OCI-LY7 (cell line): ENCODE data around the gene SMYD3. TPM values are rescaled to one million over a fixed set of nuclear protein-coding genes. Genes with fewer than 3 reads are reported as not detected.

ENCODE experiments used
- BruUV-seq: library from RNA; stranded (reverse); fragments of 400-500 nt; replicated peaks from 2 replicates; lab custom pipeline; 2021; lab: Mats Ljungman, UMichigan
- CTCF ChIA-PET: fragments of 300-600 bp; sonication (Branson Sonifier 250); formaldehyde crosslinking; loops from one replicate; lab custom pipeline; 2022; ENCODE audit warnings: antibody characterized with exemption; ENCODE audit not compliant: unreplicated experiment; lab: Charles Lee
- POLR2A ChIA-PET: fragments of 300-600 bp; sonication (Branson Sonifier 250); formaldehyde crosslinking; loops from one replicate; lab custom pipeline; 2022; ENCODE audit warnings: antibody characterized with exemption; lab: Charles Lee
- DNase-seq: peaks from one replicate; pipeline ENCODE4 v3.0.0-alpha.2; 2015; ENCODE audit warnings: low spot score
- H2AFZ ChIP-seq: fragments of 200-600 bp; sonication (generic), shearing (Covaris generic); 2 replicates; pipeline ENCODE4 v1.6.1; 2014; ENCODE audit warnings: mild to moderate bottlenecking, antibody characterized with exemption, low read length, moderate library complexity
- H3K27ac ChIP-seq: fragments of 200-600 bp; sonication (generic); 2 replicates; pipeline ENCODE4 v1.5.1; 2014; ENCODE audit warnings: mixed run types, low read depth, mild to moderate bottlenecking, moderate library complexity, low read length, inconsistent platforms; ENCODE audit not compliant: poor library complexity, severe bottlenecking
- H3K36me3 ChIP-seq: fragments of 200-600 bp; sonication (generic); 2 replicates; pipeline ENCODE4 v1.6.1; 2014; ENCODE audit warnings: mild to moderate bottlenecking, antibody characterized with exemption, low read length, moderate library complexity, mixed read lengths; ENCODE audit not compliant: insufficient read depth
- H3K4me1 ChIP-seq: fragments of 200-600 bp; sonication (generic); 2 replicates; pipeline ENCODE4 v1.5.1; 2014; ENCODE audit warnings: mild to moderate bottlenecking, low read length; ENCODE audit not compliant: insufficient read depth, poor library complexity, severe bottlenecking
- H3K4me2 ChIP-seq: fragments of 200-600 bp; sonication (generic); 2 replicates; pipeline ENCODE4 v1.6.1; 2014; ENCODE audit warnings: mild to moderate bottlenecking, low read length
- H3K4me3 ChIP-seq: fragments of 200-600 bp; sonication (generic); 2 replicates; pipeline ENCODE4 v1.5.1; 2014; ENCODE audit warnings: mild to moderate bottlenecking, low read depth, low read length; ENCODE audit not compliant: poor library complexity, severe bottlenecking
- H3K79me2 ChIP-seq: fragments of 200-600 bp; sonication (generic); 2 replicates; pipeline ENCODE4 v1.6.1; 2016; ENCODE audit warnings: low read depth, mild to moderate bottlenecking, low read length, moderate library complexity, mixed read lengths; ENCODE audit not compliant: insufficient read depth
- H3K9me2 ChIP-seq: fragments of 200-600 bp; sonication (generic); 2 replicates; pipeline ENCODE4 v1.6.1; 2016; ENCODE audit warnings: mild to moderate bottlenecking, low read length, mixed read lengths; ENCODE audit not compliant: insufficient read depth
- H3K9me3 ChIP-seq: fragments of 200-600 bp; sonication (generic); 2 replicates; pipeline ENCODE4 v1.6.1; 2014; ENCODE audit warnings: mild to moderate bottlenecking, mixed run types, low read length, mixed read lengths
- H4K20me1 ChIP-seq: fragments of 200-600 bp; sonication (generic); 2 replicates; pipeline ENCODE4 v1.6.1; 2014; ENCODE audit warnings: mild to moderate bottlenecking, antibody characterized with exemption, low read length, moderate library complexity, mixed read lengths; ENCODE audit not compliant: insufficient read depth
- EZH2phosphoT487 ChIP-seq: fragments of 200-600 bp; sonication (generic); IDR thresholded peaks from 2 replicates; pipeline ENCODE4 v1.6.1; 2018; ENCODE audit warnings: low read depth, borderline replicate concordance, mild to moderate bottlenecking, mixed run types, antibody characterized with exemption, low read length, moderate library complexity, mixed read lengths
- intact Hi-C: fragments of 100-400 bp; cut with micrococcal nuclease; formaldehyde crosslinking; loops from one replicate; pipeline ENCODE4 v1.10.0; 2022; ENCODE audit not compliant: unreplicated experiment
- total RNA-seq, 2 experiments: library from RNA; depleted of rRNA in 1 of 2; stranded (reverse); fragments of >200 nt in 1 of 2; shearing (Covaris generic) in 1 of 2; gene quantifications; 2 replicates each; pipeline ENCODE4 v1.2.3, GENCODE V29; 2014 to 2022
- TF ChIP-seq, protein P1 (sequence below): fragments of 200-600 bp; sonication (generic); conservative IDR thresholded peaks from 2 replicates; pipeline ENCODE4 v1.5.1; 2014; ENCODE audit warnings: mild to moderate bottlenecking, antibody characterized with exemption, low read length, moderate library complexity, mixed read lengths

Gene SMYD3
- total RNA-seq, 2 experiments from 2014 or later = 28.9 to 34.5 TPM

DNA sequence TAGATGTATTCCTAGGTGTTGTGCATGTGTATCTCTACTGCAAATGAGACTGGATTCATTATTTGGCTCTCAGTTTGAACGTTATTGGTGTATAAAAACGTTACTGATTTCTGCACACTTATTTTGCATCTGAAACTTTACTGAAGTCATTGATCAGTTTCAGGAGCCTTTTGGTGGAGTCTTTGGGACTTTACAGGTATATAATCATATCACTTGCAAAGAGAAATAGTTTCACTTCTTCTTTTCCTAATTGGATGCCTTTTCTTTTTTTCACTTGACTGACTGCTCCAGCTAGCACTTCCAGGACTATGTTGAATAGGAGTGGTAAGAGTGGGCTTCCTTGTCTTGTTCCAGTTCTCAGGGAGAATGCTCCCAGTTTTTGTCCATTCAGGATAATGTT, 252.2 kb downstream of the SMYD3 start:
- no peak for DNase-seq
- Histone ChIP-seq H3K4me1 (no peaks in the 10 kb centered on the region), H3K27ac (no peak overlapping the region), H3K79me2 (no peaks in the 10 kb centered on the region), H3K36me3 (no peaks in the 10 kb centered on the region), H4K20me1 (no peaks in the 10 kb centered on the region), H3K9me2 (no peaks in the 10 kb centered on the region), H2AFZ (no peak overlapping the region), H3K9me3 (no peaks in the 10 kb centered on the region), H3K4me3 (no peak overlapping the region), H3K4me2 (no peak overlapping the region)
- ChIA-PET POLR2A (interaction anchor here (0.7 kb wide), 1 partner anchor 10 kb away, joined by 3 read pairs; no protein-coding TSS in a partner anchor), CTCF (no interaction called here)
- no peak for TF ChIP-seq EZH2phosphoT487
- TF ChIP-seq, protein P1, sequence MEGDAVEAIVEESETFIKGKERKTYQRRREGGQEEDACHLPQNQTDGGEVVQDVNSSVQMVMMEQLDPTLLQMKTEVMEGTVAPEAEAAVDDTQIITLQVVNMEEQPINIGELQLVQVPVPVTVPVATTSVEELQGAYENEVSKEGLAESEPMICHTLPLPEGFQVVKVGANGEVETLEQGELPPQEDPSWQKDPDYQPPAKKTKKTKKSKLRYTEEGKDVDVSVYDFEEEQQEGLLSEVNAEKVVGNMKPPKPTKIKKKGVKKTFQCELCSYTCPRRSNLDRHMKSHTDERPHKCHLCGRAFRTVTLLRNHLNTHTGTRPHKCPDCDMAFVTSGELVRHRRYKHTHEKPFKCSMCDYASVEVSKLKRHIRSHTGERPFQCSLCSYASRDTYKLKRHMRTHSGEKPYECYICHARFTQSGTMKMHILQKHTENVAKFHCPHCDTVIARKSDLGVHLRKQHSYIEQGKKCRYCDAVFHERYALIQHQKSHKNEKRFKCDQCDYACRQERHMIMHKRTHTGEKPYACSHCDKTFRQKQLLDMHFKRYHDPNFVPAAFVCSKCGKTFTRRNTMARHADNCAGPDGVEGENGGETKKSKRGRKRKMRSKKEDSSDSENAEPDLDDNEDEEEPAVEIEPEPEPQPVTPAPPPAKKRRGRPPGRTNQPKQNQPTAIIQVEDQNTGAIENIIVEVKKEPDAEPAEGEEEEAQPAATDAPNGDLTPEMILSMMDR = no peak
- BruUV-seq = no TSS peak
- intact Hi-C loops = no loop called here

DNA sequence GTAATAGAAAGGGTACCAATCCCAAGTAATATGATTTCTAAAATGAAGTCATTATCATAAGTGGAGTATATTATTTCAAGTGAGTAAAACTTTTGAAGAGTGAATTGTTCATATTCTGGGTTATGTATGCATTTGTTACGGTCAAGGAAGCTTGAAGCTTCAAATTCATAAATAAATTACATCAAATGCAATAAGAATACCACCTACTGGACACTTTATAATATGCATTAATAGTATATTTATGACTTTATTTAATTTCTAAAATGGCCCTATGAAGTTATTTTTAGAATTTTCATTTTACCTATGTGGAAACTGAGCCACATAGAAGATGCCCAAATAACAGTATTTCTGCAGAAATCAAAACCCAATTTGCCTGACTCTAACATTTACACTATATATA, 260.6 kb downstream of the SMYD3 start:
- Histone ChIP-seq H3K4me1 (no peaks in the 10 kb centered on the region), H2AFZ (no peak overlapping the region), H3K4me3 (no peak overlapping the region), H3K4me2 (no peak overlapping the region), H3K9me2 (no peaks in the 10 kb centered on the region), H3K9me3 (no peaks in the 10 kb centered on the region), H3K27ac (no peak overlapping the region), H4K20me1 (no peaks in the 10 kb centered on the region), H3K36me3 (no peaks in the 10 kb centered on the region), H3K79me2 (no peaks in the 10 kb centered on the region)
- intact Hi-C loops = no loop called here
- CTCF ChIA-PET = no interaction called here
- DNase-seq = no peak
- BruUV-seq = no TSS peak
- POLR2A ChIA-PET = no interaction called here
- TF ChIP-seq, protein P1 = no peak
- no peak for TF ChIP-seq EZH2phosphoT487

DNA sequence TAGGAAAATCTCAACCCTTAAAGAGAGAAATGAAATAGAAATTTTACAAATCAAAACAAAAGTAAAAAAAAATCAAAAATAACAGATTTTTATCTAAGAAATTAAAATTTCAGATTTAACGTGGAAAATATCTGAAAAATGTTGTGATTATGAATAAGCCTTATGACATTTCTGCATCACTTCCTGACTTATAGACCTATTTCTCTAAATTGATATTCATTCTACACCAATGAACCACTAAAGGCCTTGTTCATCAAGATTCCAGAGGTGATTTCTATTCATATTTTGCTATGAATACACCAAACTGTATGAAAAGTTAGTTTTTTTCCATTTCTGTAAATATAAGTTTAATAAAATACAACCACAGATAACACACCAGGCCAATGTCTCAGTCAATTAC, 261.5 kb downstream of the SMYD3 start:
- no peak overlapping the region for H3K4me3 ChIP-seq
- H3K27ac ChIP-seq = no peak overlapping the region
- intact Hi-C loops = no loop called here
- no peaks in the 10 kb centered on the region for H3K36me3 ChIP-seq
- DNase-seq = no peak
- ChIA-PET CTCF (no interaction called here), POLR2A (no interaction called here)
- H3K79me2 ChIP-seq = no peaks in the 10 kb centered on the region
- TF ChIP-seq, protein P1 = no peak
- TF ChIP-seq EZH2phosphoT487 = no peak
- no peaks in the 10 kb centered on the region for H3K4me1 ChIP-seq
- no peak overlapping the region for H3K4me2 ChIP-seq
- no peaks in the 10 kb centered on the region for H3K9me2 ChIP-seq
- no TSS peak for BruUV-seq
- H2AFZ ChIP-seq = no peak overlapping the region
- no peaks in the 10 kb centered on the region for H3K9me3 ChIP-seq
- no peaks in the 10 kb centered on the region for H4K20me1 ChIP-seq
